HG02623 (cell line): ENCODE results near the gene PDLIM1.

Source experiments
- ATAC-seq: cut with Tn5 transposase; IDR thresholded peaks from one replicate; pipeline ENCODE4 v1.9.1; 2021; ENCODE audit warnings: moderate library complexity; ENCODE audit not compliant: unreplicated experiment

Gene PDLIM1

DNA sequence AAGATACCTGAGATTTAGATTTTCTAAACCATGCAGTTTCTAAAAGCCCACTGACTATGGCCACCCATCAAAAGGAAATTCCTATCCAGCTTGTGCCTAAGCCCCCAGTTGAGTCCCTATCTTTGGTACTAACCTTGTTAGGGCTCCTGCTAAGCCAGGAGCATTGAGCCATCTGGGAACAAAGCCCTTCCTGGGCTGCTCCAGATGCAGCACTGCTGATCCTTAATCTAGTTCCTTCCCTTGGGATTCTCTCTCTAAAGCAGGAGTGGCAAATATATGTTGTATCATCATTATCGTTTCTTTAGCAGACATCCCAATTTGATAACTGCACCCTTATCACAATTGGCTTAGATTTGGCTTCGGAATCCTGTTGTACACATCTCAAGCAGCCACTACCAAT lies 24.7 kb upstream of the PDLIM1 start:
- no peak for ATAC-seq

GRCh38 chr10:95314192-95314918 lies 23.6 kb upstream of the PDLIM1 start:
- ATAC-seq = no peak

- no peak for ATAC-seq
These were observed 22.2 kb upstream of the PDLIM1 start for GRCh38 chr10:95312986-95313495.

DNA sequence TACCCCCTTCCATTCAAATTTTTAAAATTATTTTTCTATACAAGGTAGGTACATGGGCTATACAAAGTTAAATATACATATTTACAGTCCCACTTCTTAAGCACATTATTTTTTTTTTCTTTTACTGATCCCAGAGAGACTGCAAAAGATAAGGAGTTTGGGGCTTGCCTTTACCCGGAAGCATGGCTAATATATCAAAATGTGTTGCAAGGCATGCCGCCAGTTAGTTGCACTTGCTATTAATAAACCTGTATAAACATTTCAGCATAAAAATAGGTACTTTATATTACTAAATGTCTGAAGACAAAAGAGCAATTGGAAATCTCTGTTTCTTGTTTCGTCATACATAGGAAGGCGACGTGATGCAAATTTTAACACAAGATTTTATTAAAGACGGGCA lies 21.5 kb upstream of the PDLIM1 start:
- no peak for ATAC-seq

GRCh38 chr10:95309958-95310357 lies 19.2 kb upstream of the PDLIM1 start:
- ATAC-seq = no peak

DNA sequence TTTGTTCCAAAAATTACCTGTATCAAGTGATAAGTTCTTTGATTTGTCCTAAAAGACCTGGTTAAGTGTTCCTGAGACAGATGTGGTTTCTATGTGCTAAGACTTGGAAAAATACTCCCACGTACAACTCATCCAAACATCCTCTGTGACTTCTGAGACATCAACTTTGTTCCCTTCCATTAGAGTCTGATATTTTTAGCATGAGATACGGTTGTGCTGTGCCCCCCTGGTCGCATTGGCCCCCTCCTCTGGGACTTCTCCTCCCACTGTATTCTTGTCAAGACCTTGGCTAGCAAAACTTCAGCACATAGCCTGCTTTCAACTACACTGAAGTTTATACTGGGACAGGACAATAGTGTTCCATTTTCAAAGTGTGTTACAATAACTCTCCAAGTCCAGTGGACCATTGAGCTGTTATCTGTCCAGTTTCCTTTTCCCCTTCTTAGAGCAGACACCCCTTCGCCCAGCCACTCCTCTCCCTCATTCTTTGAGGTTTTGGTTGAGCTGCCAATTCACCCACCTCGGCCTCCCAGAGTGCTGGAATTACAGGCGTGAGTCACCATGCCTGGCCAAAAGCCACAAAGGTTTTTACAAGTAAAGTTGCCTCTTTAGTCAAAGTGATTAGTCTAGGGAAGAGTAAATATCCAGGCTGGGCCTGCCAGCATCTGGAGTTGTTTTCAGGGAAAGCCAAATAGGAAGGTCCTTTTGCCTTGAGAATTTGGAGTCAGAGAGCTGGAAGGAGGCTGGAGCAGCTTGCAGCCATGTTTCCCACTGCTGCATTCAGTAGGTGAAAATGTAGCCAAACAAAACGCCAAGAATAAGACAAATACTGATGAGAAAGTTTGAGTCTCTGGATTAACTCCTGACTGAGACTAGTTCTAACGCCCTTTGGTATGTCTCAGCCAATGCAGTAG lies 17.8 kb upstream of the PDLIM1 start:
- ATAC-seq = no peak

- no peak for ATAC-seq
These were observed 16.0 kb upstream of the PDLIM1 start for GRCh38 chr10:95306851-95307250.

GRCh38 chr10:95306318-95306650 lies 15.5 kb upstream of the PDLIM1 start:
- no peak for ATAC-seq

DNA sequence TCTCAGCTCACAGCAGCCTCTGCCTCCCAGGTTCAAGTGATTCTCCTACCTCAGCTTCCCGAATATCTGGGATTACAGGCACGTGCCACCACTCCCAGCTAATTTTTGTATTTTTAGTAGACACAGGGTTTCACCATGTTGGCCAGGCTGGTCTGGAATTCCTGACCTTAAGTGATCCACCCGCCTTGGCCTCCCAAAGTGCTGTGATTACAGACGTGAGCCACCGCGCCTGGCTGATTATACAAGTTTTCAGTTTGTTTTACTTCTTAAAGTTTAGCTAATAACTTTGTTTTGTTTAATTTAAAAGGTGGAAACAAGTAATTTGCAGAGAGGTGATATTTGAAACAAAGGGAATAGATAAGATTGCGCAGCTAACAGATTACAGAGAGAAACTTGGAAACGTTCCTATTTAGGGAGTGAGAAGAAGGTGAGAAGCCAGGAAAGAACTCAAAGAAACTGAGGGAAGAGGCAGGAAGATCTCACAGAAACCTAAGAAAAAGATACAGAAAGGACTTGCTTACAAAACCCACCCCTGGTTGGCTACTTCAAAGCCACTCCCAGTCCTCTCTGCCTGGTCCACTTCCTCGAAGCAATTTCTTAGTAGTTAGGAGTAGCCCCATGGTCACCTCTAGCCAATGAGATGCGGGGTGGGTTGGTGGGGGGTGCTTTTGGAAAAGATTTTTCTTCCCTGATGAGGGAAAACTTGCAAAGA lies 15.0 kb upstream of the PDLIM1 start:
- ATAC-seq = no peak

- no peak for ATAC-seq
These were observed 14.2 kb upstream of the PDLIM1 start for GRCh38 chr10:95304976-95305375.

DNA sequence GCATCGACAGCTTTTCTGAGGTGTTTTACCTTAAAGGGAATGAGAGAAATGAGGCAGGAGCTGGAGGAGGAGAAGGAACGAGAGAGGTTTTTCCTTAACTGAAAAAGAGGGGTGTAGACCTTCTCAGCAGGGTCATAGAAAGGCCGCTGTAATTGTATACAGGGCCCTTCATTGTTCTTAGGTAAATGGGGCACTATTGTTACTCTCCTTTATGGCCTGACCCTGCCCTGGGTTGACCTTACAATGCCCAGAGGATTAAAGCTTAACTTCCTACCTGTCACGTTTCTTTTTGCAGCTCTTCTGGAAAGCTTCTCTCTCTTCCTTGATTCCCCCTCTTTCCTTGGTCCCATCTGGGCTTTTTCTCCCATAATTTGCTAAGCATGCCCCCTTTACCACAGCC lies 13.7 kb upstream of the PDLIM1 start:
- ATAC-seq = no peak

DNA sequence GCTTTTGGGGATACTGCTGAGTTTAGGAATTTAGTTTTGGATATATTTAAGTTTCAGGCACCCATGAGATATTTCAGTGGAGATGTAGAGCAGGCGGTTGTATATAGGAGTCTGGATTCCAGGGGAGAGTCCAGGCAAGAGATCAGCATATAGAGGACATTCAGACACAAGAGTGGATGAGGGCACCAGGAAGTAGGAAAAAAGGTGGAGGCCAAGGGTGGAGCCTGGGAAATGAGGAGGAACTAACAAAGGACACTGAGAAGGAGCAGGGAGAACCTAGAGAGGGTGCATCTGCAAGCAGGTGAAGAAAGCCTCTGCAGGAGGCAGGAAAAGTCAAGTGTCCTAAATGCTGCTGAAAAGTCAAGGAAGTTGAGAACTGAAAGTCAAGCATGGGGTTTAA lies 13.1 kb upstream of the PDLIM1 start:
- ATAC-seq = no peak

- no peak for ATAC-seq
These were observed 12.7 kb upstream of the PDLIM1 start for GRCh38 chr10:95303535-95303934.

- ATAC-seq = no peak
These were observed 9.3 kb upstream of the PDLIM1 start for GRCh38 chr10:95300022-95300539.

GRCh38 chr10:95297402-95297801 lies 6.6 kb upstream of the PDLIM1 start:
- ATAC-seq = peak; percentile 27

DNA sequence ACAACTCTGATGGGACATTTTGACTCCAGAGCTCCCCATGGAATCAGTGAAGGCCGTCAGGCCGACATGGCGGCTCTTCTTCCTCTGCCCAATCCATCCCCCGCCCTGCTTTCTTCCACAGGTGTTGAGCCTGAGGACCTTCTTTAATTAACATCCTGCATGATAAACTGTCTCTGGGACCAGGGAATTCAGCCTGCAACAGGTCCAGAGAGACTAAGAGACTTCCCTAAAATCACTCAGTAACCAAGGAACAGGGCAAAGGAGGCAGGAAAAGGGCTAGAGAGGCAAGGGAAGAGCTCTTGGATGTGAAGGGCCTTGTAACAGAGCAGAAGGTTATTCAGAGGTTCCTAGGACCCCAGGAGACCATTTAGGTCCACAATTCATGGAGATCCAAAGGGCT lies 6.0 kb upstream of the PDLIM1 start:
- no peak for ATAC-seq

DNA sequence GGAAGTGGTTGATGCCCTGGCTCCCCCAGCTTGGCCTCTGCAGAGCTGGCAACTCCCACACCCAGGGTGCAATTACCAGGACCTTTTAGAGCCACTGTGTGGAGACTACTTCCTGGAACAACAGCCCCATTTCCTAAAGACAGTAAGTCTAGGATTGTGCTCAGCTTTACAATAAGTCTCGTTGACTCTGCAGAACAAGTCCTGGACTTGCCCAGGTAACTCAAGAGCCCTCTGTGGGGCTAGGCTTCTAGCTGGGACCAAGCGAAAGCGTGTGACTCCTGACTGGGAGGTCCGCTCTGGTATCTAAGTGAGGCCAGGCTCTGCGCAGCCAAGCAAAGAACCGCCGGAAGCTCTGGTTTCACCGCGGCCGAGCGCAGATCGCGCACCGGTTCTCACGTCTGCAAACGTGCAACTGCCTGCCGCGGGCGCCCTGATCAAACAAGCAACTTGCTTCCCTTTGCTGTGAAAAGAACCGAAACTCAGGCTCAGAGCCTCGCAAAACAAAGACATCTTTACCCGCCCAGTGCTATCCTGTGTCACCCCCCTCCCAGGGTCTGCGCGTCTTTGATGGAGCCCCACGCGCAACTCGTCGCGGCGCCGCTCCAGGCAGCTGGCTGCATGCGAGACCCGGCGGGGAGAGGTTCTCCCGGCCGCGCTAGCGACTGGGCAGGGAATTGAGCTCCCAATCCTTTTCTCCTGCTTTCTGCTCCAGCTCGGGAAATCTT lies 4.4 kb upstream of the PDLIM1 start:
- ATAC-seq = peak; percentile 70

GRCh38 chr10:95293631-95294030 lies 2.8 kb upstream of the PDLIM1 start:
- no peak for ATAC-seq

DNA sequence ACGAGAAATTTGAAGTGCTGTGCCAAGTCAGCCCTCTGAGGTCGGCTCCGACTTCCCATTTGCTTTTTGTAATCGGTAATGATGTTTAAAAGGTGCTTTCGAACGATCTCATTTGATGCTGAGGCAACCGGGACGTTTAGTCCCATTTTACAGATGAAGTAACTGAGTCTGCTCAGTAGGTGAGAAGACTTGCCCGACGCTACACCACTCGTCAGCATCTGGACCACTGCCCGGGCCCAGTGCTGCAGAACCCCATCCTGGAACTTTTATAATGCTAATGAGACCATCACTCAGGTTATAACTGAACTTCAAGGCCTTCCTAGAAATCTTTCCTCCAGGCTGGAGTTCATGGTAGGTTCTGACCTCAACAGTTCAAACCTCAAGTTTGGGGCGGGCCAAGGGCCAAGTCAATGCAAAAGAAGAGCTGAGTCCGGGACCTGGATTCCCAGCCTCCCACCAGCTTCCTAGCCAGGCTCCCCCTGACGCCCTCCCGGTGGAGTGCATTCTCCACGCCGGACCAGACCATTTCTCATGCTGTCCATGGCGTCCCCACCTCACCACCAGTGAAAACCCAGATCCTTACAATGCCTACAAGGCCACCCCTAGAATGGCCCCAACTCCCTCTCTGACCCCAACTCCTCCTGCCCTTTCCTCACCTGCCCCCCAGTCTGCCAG lies 699 bp upstream of the PDLIM1 start:
- no peak for ATAC-seq

DNA sequence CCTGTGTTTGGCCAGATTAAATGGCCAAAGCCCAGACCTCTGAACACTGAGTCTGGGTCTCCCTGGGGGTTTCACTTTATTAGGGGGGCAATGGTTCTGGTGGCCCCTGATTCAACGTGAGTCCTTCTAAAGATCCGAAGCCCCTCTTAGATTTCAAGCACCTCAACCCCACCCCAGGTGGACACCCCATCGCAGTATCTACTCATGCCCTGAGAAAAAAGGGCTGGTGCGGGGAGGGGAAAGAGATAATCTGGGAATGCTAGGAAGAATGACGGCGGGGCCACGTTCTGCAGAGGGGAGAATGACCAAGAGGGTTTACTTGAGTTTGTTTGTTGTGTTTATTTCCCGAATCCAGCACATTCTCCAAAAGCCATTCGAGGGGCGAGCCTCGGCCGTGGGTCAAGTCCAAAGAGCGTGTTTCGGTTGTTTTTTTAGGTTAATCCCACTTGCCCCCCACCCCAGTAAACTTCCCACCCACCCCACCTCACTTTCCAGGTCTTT lies 832 bp downstream of the PDLIM1 start:
- ATAC-seq = no peak
